HG02571 (cell line): Measurements from ENCODE around the gene PANK4.

Experiments
- ATAC-seq: cut with Tn5 transposase; IDR thresholded peaks from one replicate; pipeline ENCODE4 v1.9.1; 2021; ENCODE audit warnings: mild to moderate bottlenecking, moderate library complexity; ENCODE audit not compliant: unreplicated experiment

PANK4 gene

GRCh38 chr1:2480236-2480985, 46.0 kb downstream of the PANK4 start:
- no peak for ATAC-seq

GRCh38 chr1:2479618-2480017, 46.8 kb downstream of the PANK4 start:
- ATAC-seq, result no peak

GRCh38 chr1:2479186-2479585, 47.2 kb downstream of the PANK4 start:
- ATAC-seq, result no peak

- no peak for ATAC-seq
These were observed 48.5 kb downstream of the PANK4 start for GRCh38 chr1:2477791-2478499.

GRCh38 chr1:2477309-2477708, 49.1 kb downstream of the PANK4 start:
- no peak for ATAC-seq

- no peak for ATAC-seq
These were observed 50.1 kb downstream of the PANK4 start, which contains the start of gene PLCH2 for GRCh38 chr1:2476061-2476999. PLCH2 (plus strand) TSS chr1:2476289; CDS start chr1:2476589, 300 bp downstream.

GRCh38 chr1:2475571-2475970, 50.8 kb downstream of the PANK4 start:
- ATAC-seq, result no peak

- ATAC-seq, result no peak
These were observed 51.4 kb downstream of the PANK4 start for GRCh38 chr1:2474933-2475371.

GRCh38 chr1:2474104-2474844, 52.1 kb downstream of the PANK4 start:
- ATAC-seq, result no peak

GRCh38 chr1:2473198-2473597, 53.2 kb downstream of the PANK4 start:
- ATAC-seq, result no peak

GRCh38 chr1:2472561-2473177, 53.7 kb downstream of the PANK4 start:
- ATAC-seq, result no peak

- ATAC-seq, result no peak
These were observed 54.3 kb downstream of the PANK4 start for GRCh38 chr1:2472109-2472508.

GRCh38 chr1:2471587-2472001, 54.8 kb downstream of the PANK4 start:
- no peak for ATAC-seq

- ATAC-seq, result no peak
These were observed 55.3 kb downstream of the PANK4 start for GRCh38 chr1:2471159-2471471.

GRCh38 chr1:2470290-2471158, 55.9 kb downstream of the PANK4 start:
- no peak for ATAC-seq

- no peak for ATAC-seq
These were observed 57.1 kb downstream of the PANK4 start for GRCh38 chr1:2469103-2469940.

- no peak for ATAC-seq
These were observed 57.9 kb downstream of the PANK4 start for GRCh38 chr1:2468540-2468939.

- ATAC-seq, result no peak
These were observed 58.3 kb downstream of the PANK4 start for GRCh38 chr1:2468041-2468472.
